HepG2 (cell line): ENCODE measurements around the gene METTL1. TPM values are rescaled to one million over a fixed set of nuclear protein-coding genes. Genes with fewer than 3 reads are reported as not detected.

Experiments used
- ATAC-seq: fragments of 200-7000 bp; cut with Tn5 transposase; 3 replicates; pipeline ENCODE4 v1.9.1; 2020; ENCODE audit warnings: mild to moderate bottlenecking, moderate library complexity
- BruUV-seq: library from RNA; stranded (reverse); fragments of 400-500 nt; replicated peaks from 2 replicates; lab custom pipeline; 2021; lab: Mats Ljungman, UMichigan
- CTCF ChIA-PET: fragments of 300-600 bp; formaldehyde crosslinking; extraction: SDS; loops from one replicate; lab custom pipeline; 2021; ENCODE audit warnings: low total read pairs, inconsistent platforms, low intra/inter-chr PET ratio; lab: Yijun Ruan, JAX
- POLR2A ChIA-PET: fragments of 350-600 bp; sonication (Branson Sonifier 250); formaldehyde crosslinking; loops from one replicate; lab custom pipeline; 2020; ENCODE audit warnings: antibody characterized with exemption, inconsistent platforms; lab: Yijun Ruan, JAX
- DNase-seq: peaks from one replicate; pipeline ENCODE4 v3.0.0-alpha.2; 2015; ENCODE audit warnings: low spot score
- FAIRE-seq: peaks from 3 replicates; lab custom pipeline; 2011; peaks lifted over from hg19 to GRCh38; lab: Jason Lieb, UNC
- H2AFZ ChIP-seq: one replicate; pipeline ENCODE4 v1.6.1; 2011; ENCODE audit warnings: low read length, inconsistent platforms
- H3K27ac ChIP-seq: fragments of 300-600 bp; 3 replicates; pipeline ENCODE4 v1.8.0; 2011; ENCODE audit warnings: mixed run types, mild to moderate bottlenecking, mixed read lengths, low read length, inconsistent platforms; ENCODE audit not compliant: insufficient read depth; ENCODE audit errors: extremely low read length
- H3K27me3 ChIP-seq, 2 experiments: fragments of 200-600 bp in 1 of 2; 2 replicates in 1 of 2; 3 replicates in 1 of 2; pipeline versions ENCODE4 v1.6.0 to v1.8.0; 2011; ENCODE audit warnings: low read length in 2 of 2, mild to moderate bottlenecking in 2 of 2, moderate library complexity in 2 of 2, inconsistent platforms in 1 of 2; ENCODE audit not compliant: insufficient read depth in 2 of 2, control insufficient read depth in 1 of 2
- H3K36me3 ChIP-seq, 2 experiments: fragments of 200-600 bp in 1 of 2; replicated peaks in 1 of 2; 2 replicates in 1 of 2; 3 replicates in 1 of 2; pipeline versions ENCODE4 v1.5.1 to v1.8.0; 2011; ENCODE audit warnings: low read length in 2 of 2, inconsistent platforms in 1 of 2; ENCODE audit not compliant: insufficient read depth in 2 of 2, control insufficient read depth in 1 of 2
- H3K4me1 ChIP-seq: 2 replicates; pipeline ENCODE4 v1.5.1; 2012; ENCODE audit warnings: low read length, inconsistent platforms; ENCODE audit not compliant: insufficient read depth
- H3K4me2 ChIP-seq: 2 replicates; pipeline ENCODE4 v1.6.0; 2011; ENCODE audit warnings: low read depth, low read length, inconsistent platforms
- H3K4me3 ChIP-seq, 3 experiments: fragments of 200-600 bp in 1 of 3; sonication (generic), shearing (Covaris generic) in 1 of 3; replicated peaks in 1 of 3; 2 replicates each; pipeline ENCODE4 v1.5.1; 2011 to 2016; ENCODE audit warnings: low read length in 3 of 3, inconsistent platforms in 2 of 3, low read depth in 2 of 3, mild to moderate bottlenecking in 2 of 3, control low read depth in 1 of 3, mixed read lengths in 1 of 3; ENCODE audit not compliant: insufficient read depth in 1 of 3
- H3K79me2 ChIP-seq: one replicate; pipeline ENCODE4 v1.6.1; 2011; ENCODE audit warnings: low read length, inconsistent platforms; ENCODE audit not compliant: insufficient read depth
- H3K9ac ChIP-seq: 2 replicates; pipeline ENCODE4 v1.6.0; 2011; ENCODE audit warnings: mild to moderate bottlenecking, low read depth, low read length, inconsistent platforms; ENCODE audit not compliant: insufficient read depth
- H3K9me3 ChIP-seq: 2 replicates; pipeline ENCODE4 v1.5.1; 2012; ENCODE audit warnings: mild to moderate bottlenecking, low read length
- H4K20me1 ChIP-seq: 2 replicates; pipeline ENCODE4 v1.6.0; 2011; ENCODE audit warnings: inconsistent platforms, mild to moderate bottlenecking, low read length, moderate library complexity; ENCODE audit not compliant: insufficient read depth
- GATA4 ChIP-seq: sonication (generic); IDR thresholded peaks from 2 replicates; pipeline ENCODE4 v1.6.1; 2016; ENCODE audit warnings: antibody characterized with exemption, low read depth, borderline replicate concordance
- NR1H2 ChIP-seq: sonication (generic); formaldehyde crosslinking; IDR thresholded peaks from 2 replicates; pipeline ENCODE4 v1.8.1; 2022; ENCODE audit warnings: low read depth, missing genetic modification reagents, borderline replicate concordance
- SSRP1 ChIP-seq: IDR thresholded peaks from 2 replicates; pipeline ENCODE4 v1.6.1; 2016; ENCODE audit warnings: control low read depth
- ZBTB43 ChIP-seq: sonication (generic); formaldehyde crosslinking; conservative IDR thresholded peaks from 2 replicates; pipeline ENCODE4 v1.4.0; 2020; ENCODE audit warnings: missing genetic modification reagents
- ZNF101 ChIP-seq: sonication (generic); formaldehyde crosslinking; IDR thresholded peaks from 2 replicates; pipeline ENCODE4 v1.4.0; 2020; ENCODE audit warnings: mild to moderate bottlenecking, low read depth, missing genetic modification reagents, borderline replicate concordance
- ZNF782 ChIP-seq: sonication (generic); formaldehyde crosslinking; IDR thresholded peaks from 2 replicates; pipeline ENCODE4 v1.4.0; 2020; ENCODE audit warnings: missing genetic modification reagents, mild to moderate bottlenecking, borderline replicate concordance
- WGBS: methylation state at CpG from one replicate; pipeline ENCODE4 v1.1.6; 2017; ENCODE audit warnings: low lambda C conversion rate; 5-methylcytosine and 5-hydroxymethylcytosine counted together
- in situ Hi-C: cut with HindIII; loops from 2 replicates; pipeline ENCODE4 v1.10.0; 2017; ENCODE audit warnings: low pct_unique_long_range_greater_than_20kb; ENCODE audit not compliant: extremely low pct_ligation_motif_present
- intact Hi-C: fragments of 100-400 bp; cut with micrococcal nuclease; formaldehyde crosslinking; loops from one replicate; pipeline ENCODE4 v1.10.0; 2022; ENCODE audit not compliant: unreplicated experiment
- polyA plus RNA-seq, 8 experiments: library from polyadenylated mRNA; depleted of rRNA in 3 of 8; stranded (reverse) in 7 of 8; unstranded in 1 of 8; fragments of >200 nt; fragmentation: Illumina TruSeq in 4 of 8; extraction: Trizol in 4 of 8; gene quantifications; 2 replicates each; pipeline versions ENCODE4 v1.2.1 to v1.2.3, GENCODE V29; 2011 to 2016; ENCODE audit warnings: low read depth in 4 of 8, missing spikeins in 1 of 8, mixed read lengths in 1 of 8; ENCODE audit not compliant: insufficient read depth in 1 of 8
- total RNA-seq, 5 experiments: library from RNA; depleted of rRNA; stranded (reverse); fragments of >200 nt; fragmentation: Illumina TruSeq; extraction: Trizol; gene quantifications; 2 replicates each; pipeline ENCODE4 v1.2.3, GENCODE V29; 2016; ENCODE audit warnings: low read depth in 1 of 5

Gene METTL1
- total and polyA plus RNA-seq, 2 of the 13 experiments (the other 11 are each of a cell fraction or from before 2014, with no cell fraction given), result 34.7 to 36.9 TPM

- H2AFZ ChIP-seq, result no peak overlapping the region
- no peak for TF ChIP-seq ZBTB43 (CRISPR knock-in tag)
- TF ChIP-seq, all 625 proteins: peak for 0
- ATAC-seq, result no peak
- intact Hi-C loops (no loop called here), in situ Hi-C loops (no loop called here)
- DNase-seq, result no peak
- H3K79me2 ChIP-seq, result no peaks in the 10 kb centered on the region
- no peaks in the 10 kb centered on the region for H4K20me1 ChIP-seq
- no peaks in the 10 kb centered on the region for H3K36me3 ChIP-seq
- no peak overlapping the region for H3K27ac ChIP-seq
- no peak for FAIRE-seq
- ChIA-PET POLR2A (interaction anchor here (0.6 to 3.3 kb wide), 3 partner anchors 8 to 112 kb away, joined by 3 to 29 read pairs (median 10); partner anchors contain the start of gene TSPAN31), CTCF (no interaction called here)
- H3K9me3 ChIP-seq, result no peaks in the 10 kb centered on the region
- WGBS, result 60% methylated on average over 4 of the region's 6 CpGs
- no peak overlapping the region for H3K9ac ChIP-seq
- no TSS peak for BruUV-seq
- no peak overlapping the region for H3K4me3 ChIP-seq
- H3K4me2 ChIP-seq, result no peak overlapping the region
- peaks cover 11 to 63% of the 10 kb centered on the region in 2 experiments for H3K27me3 ChIP-seq
- peaks cover 36% of the 10 kb centered on the region for H3K4me1 ChIP-seq
Measured at GRCh38 chr12:57733928-57734327, 38.0 kb downstream of the METTL1 start.

DNA sequence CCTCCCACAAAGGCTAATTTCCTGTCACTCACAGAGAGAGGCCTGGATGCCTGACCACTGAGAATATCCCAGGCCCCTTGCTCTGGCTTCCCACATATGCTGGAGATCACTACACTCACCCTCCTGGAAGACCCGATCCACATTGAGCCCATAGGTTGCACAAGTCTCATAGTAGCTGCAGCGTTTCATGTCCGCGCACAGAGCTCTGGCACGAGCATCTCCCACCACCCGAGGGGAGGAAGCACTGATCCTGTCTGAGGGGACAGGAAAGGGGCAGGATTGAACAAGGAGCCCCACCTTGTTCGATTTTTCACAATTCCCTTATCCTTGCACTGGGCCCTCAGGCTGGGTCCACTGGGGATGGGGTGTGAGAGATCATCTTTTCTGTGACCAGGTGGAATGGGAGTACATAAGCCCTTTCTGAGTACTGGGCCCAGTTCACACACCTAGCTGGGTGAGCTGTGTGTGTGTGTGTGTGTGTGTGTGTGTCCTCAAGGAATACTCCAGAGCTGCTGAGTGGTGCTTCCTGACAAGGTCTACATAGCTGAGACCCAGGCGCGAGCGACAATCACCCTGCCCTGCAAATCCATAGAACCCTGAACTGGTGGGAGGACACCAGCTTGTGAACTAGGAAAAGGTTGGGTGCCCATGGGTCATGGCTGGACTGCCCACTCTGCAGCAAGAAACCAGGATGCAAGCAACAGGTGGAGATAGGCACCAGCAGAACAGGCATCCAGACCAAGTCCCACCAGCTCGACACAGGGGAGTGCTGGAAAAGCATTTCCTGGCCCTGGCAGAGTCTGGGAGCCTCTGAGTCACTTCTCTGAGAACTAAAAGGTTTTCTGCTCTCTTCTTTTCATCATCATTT is 38.9 kb downstream of the METTL1 start:
- Histone ChIP-seq H2AFZ (no peak overlapping the region), H3K4me3 (no peak overlapping the region), H4K20me1 (no peaks in the 10 kb centered on the region), H3K4me1 (peaks cover 32% of the 10 kb centered on the region), H3K36me3 (no peaks in the 10 kb centered on the region), H3K27me3 (peaks cover 10 to 57% of the 10 kb centered on the region in 2 experiments), H3K4me2 (no peak overlapping the region), H3K79me2 (no peaks in the 10 kb centered on the region), H3K27ac (no peak overlapping the region), H3K9me3 (no peaks in the 10 kb centered on the region), H3K9ac (no peak overlapping the region)
- no TSS peak for BruUV-seq
- POLR2A ChIA-PET, result no interaction called here
- ATAC-seq (no peak), DNase-seq (no peak), FAIRE-seq (no peak)
- intact Hi-C loops, result no loop called here
- 25% methylated on average over 6 of the region's 11 CpGs for WGBS
- CTCF ChIA-PET, result no interaction called here
- in situ Hi-C loops, result no loop called here
- TF ChIP-seq GATA4 (no peak), SSRP1 (CRISPR knock-in tag) (no peak), ZNF101 (CRISPR knock-in tag) (no peak), ZNF782 (no peak), NR1H2 (no peak)
